ENCODE results near the gene BNC1. TPM values are rescaled to one million over a fixed set of nuclear protein-coding genes. Genes with fewer than 3 reads are reported as not detected.
A peak's percentile ranks its signal among the peaks of the same experiment; 100 is the strongest.
"Not testable (repeated sequence)": the region's sequence is repeated elsewhere in the genome, so short reads cannot be mapped to it uniquely, and the experiment has no call there.

The BNC1 gene
- total and polyA plus RNA-seq, 7 experiments from 2014 or later: not detected

GRCh38 chr15:83221781-83222180 lies 62.7 kb downstream of the BNC1 start:
- H3K36me3 ChIP-seq (ENCODE audit: control insufficient read depth in 2 of 3, insufficient read depth in 3 of 3, low read length in 3 of 3); H3K4me3 ChIP-seq (ENCODE audit: low read length); ATAC-seq; H3K27ac Mint-ChIP-seq; H3K9me3 Mint-ChIP-seq; H3K4me3 Mint-ChIP-seq; H3K9me3 ChIP-seq (ENCODE audit: control insufficient read depth in 2 of 3, low read length in 3 of 3); POLR2A ChIA-PET; H3K27ac ChIP-seq (ENCODE audit: low read depth, low read length); intact Hi-C loops (cut with micrococcal nuclease); H3K36me3 Mint-ChIP-seq; H3K4me1 ChIP-seq (ENCODE audit: control insufficient read depth in 2 of 2, insufficient read depth in 2 of 2, low read length in 2 of 2); DNase-seq; H3K27me3 ChIP-seq (ENCODE audit: control insufficient read depth in 2 of 2, insufficient read depth in 2 of 2, low read length in 2 of 2): not testable (repeated sequence)
- peaks cover 21 to 51% (median 32%) of the 10 kb centered on the region in 5 donors for H3K27me3 Mint-ChIP-seq
- H3K4me1 Mint-ChIP-seq: peaks cover 0 to 15% (median 0%) of the 10 kb centered on the region in 7 donors
- CTCF ChIA-PET: interaction anchor here (0.6 kb wide), 1 partner anchor 138 kb away, joined by 5 read pairs; no protein-coding TSS in a partner anchor

GRCh38 chr15:83219026-83219425 lies 65.4 kb downstream of the BNC1 start:
- Mint-ChIP-seq H3K27me3 (peaks cover 36 to 66% (median 38%) of the 10 kb centered on the region in 5 donors), H3K36me3 (peaks cover 0 to 5% (median 0%) of the 10 kb centered on the region in 5 donors), H3K9me3 (peaks cover 0 to 16% (median 5%) of the 10 kb centered on the region in 11 donors), H3K4me3 (no peak overlapping the region), H3K4me1 (peaks cover 0 to 9% (median 0%) of the 10 kb centered on the region in 7 donors), H3K27ac (no peak overlapping the region)
- intact Hi-C loops (cut with micrococcal nuclease): no loop called here
- no peaks in the 10 kb centered on the region for H3K9me3 ChIP-seq (ENCODE audit: control insufficient read depth in 2 of 3, low read length in 3 of 3)
- DNase-seq: no peak
- H3K27ac ChIP-seq (ENCODE audit: low read depth, low read length): no peak overlapping the region
- ATAC-seq: no peak
- ChIA-PET CTCF (no interaction called here), POLR2A (no interaction called here)
- H3K27me3 ChIP-seq (ENCODE audit: control insufficient read depth in 2 of 2, insufficient read depth in 2 of 2, low read length in 2 of 2): no peaks in the 10 kb centered on the region
- no peak overlapping the region for H3K4me3 ChIP-seq (ENCODE audit: low read length)
- H3K36me3 ChIP-seq (ENCODE audit: control insufficient read depth in 2 of 3, insufficient read depth in 3 of 3, low read length in 3 of 3): no peaks in the 10 kb centered on the region
- H3K4me1 ChIP-seq (ENCODE audit: control insufficient read depth in 2 of 2, insufficient read depth in 2 of 2, low read length in 2 of 2): no peaks in the 10 kb centered on the region

- CTCF ChIA-PET: no interaction called here
- Mint-ChIP-seq H3K27ac (no peak overlapping the region), H3K27me3 (peaks cover 32 to 50% (median 40%) of the 10 kb centered on the region in 5 donors), H3K9me3 (peaks cover 0 to 9% (median 5%) of the 10 kb centered on the region in 11 donors), H3K36me3 (peaks cover 0 to 5% (median 0%) of the 10 kb centered on the region in 5 donors), H3K4me1 (peaks cover 0 to 9% (median 0%) of the 10 kb centered on the region in 7 donors), H3K4me3 (no peak overlapping the region)
- Histone ChIP-seq H3K4me1 (ENCODE audit: control insufficient read depth in 2 of 2, insufficient read depth in 2 of 2, low read length in 2 of 2) (no peaks in the 10 kb centered on the region), H3K27ac (ENCODE audit: low read depth, low read length) (no peak overlapping the region), H3K9me3 (ENCODE audit: control insufficient read depth in 2 of 3, low read length in 3 of 3) (no peaks in the 10 kb centered on the region), H3K36me3 (ENCODE audit: control insufficient read depth in 2 of 3, insufficient read depth in 3 of 3, low read length in 3 of 3) (no peaks in the 10 kb centered on the region), H3K27me3 (ENCODE audit: control insufficient read depth in 2 of 2, insufficient read depth in 2 of 2, low read length in 2 of 2) (no peaks in the 10 kb centered on the region), H3K4me3 (ENCODE audit: low read length) (no peak overlapping the region)
- DNase-seq (no peak), ATAC-seq (no peak)
- POLR2A ChIA-PET: no interaction called here
- intact Hi-C loops (cut with micrococcal nuclease): no loop called here
Measured at GRCh38 chr15:83215306-83215705, 69.2 kb downstream of the BNC1 start.

GRCh38 chr15:83210619-83211018 lies 73.8 kb downstream of the BNC1 start:
- H3K27ac Mint-ChIP-seq: no peak overlapping the region
- ATAC-seq (no peak), DNase-seq (no peak)
- intact Hi-C loops (cut with micrococcal nuclease): no loop called here
- Histone ChIP-seq H3K4me3 (ENCODE audit: low read length) (no peak overlapping the region), H3K27ac (ENCODE audit: low read depth, low read length) (no peak overlapping the region), H3K27me3 (ENCODE audit: control insufficient read depth in 2 of 2, insufficient read depth in 2 of 2, low read length in 2 of 2) (peaks cover 3% of the 10 kb centered on the region in 2 donors), H3K4me1 (ENCODE audit: control insufficient read depth in 2 of 2, insufficient read depth in 2 of 2, low read length in 2 of 2) (peaks cover 0 to 3% of the 10 kb centered on the region in 2 donors), H3K9me3 (ENCODE audit: control insufficient read depth in 2 of 3, low read length in 3 of 3) (no peaks in the 10 kb centered on the region), H3K36me3 (ENCODE audit: control insufficient read depth in 2 of 3, insufficient read depth in 3 of 3, low read length in 3 of 3) (no peaks in the 10 kb centered on the region)
- ChIA-PET CTCF (no interaction called here), POLR2A (no interaction called here)
- H3K4me1 Mint-ChIP-seq: peaks cover 0 to 11% (median 6%) of the 10 kb centered on the region in 7 donors
- peaks cover 0 to 10% (median 6%) of the 10 kb centered on the region in 5 donors for H3K36me3 Mint-ChIP-seq
- H3K4me3 Mint-ChIP-seq: no peak overlapping the region
- peaks cover 12 to 35% (median 25%) of the 10 kb centered on the region in 5 donors for H3K27me3 Mint-ChIP-seq
- peaks cover 0 to 11% (median 3%) of the 10 kb centered on the region in 11 donors for H3K9me3 Mint-ChIP-seq

GRCh38 chr15:83209333-83209732 lies 75.1 kb downstream of the BNC1 start:
- intact Hi-C loops (cut with micrococcal nuclease): loop anchor here in 1 of 2 donors (5.0 to 10.0 kb wide), 2 partner anchors 142 to 665 kb away; partner anchors contain the start of genes BTBD1 and RPS17
- peaks cover 0 to 16% (median 6%) of the 10 kb centered on the region in 7 donors for H3K4me1 Mint-ChIP-seq
- Histone ChIP-seq H3K4me3 (ENCODE audit: low read length) (no peak overlapping the region), H3K36me3 (ENCODE audit: control insufficient read depth in 2 of 3, insufficient read depth in 3 of 3, low read length in 3 of 3) (no peaks in the 10 kb centered on the region), H3K27ac (ENCODE audit: low read depth, low read length) (no peak overlapping the region), H3K27me3 (ENCODE audit: control insufficient read depth in 2 of 2, insufficient read depth in 2 of 2, low read length in 2 of 2) (peaks cover 3% of the 10 kb centered on the region in 2 donors), H3K4me1 (ENCODE audit: control insufficient read depth in 2 of 2, insufficient read depth in 2 of 2, low read length in 2 of 2) (peaks cover 0 to 3% of the 10 kb centered on the region in 2 donors), H3K9me3 (ENCODE audit: control insufficient read depth in 2 of 3, low read length in 3 of 3) (no peaks in the 10 kb centered on the region)
- H3K36me3 Mint-ChIP-seq: peaks cover 0 to 9% (median 5%) of the 10 kb centered on the region in 5 donors
- H3K9me3 Mint-ChIP-seq: peaks cover 0 to 6% (median 0%) of the 10 kb centered on the region in 11 donors
- CTCF ChIA-PET: interaction anchor here (1.3 kb wide), 1 partner anchor 12 kb away, joined by 5 read pairs; no protein-coding TSS in a partner anchor
- no peak overlapping the region for H3K4me3 Mint-ChIP-seq
- H3K27me3 Mint-ChIP-seq: peaks cover 10 to 29% (median 27%) of the 10 kb centered on the region in 5 donors
- POLR2A ChIA-PET: no interaction called here
- DNase-seq: no peak
- no peak for ATAC-seq
- no peak overlapping the region for H3K27ac Mint-ChIP-seq

- intact Hi-C loops (cut with micrococcal nuclease): loop anchor here (1.0 to 10.0 kb wide), 3 partner anchors 100 to 664 kb away; partner anchors contain the start of genes BTBD1 (in 1 of the 2) and RPS17 (in 1 of the 2)
- Histone ChIP-seq H3K27ac (ENCODE audit: low read depth, low read length) (no peak overlapping the region), H3K9me3 (ENCODE audit: control insufficient read depth in 2 of 3, low read length in 3 of 3) (no peaks in the 10 kb centered on the region), H3K4me3 (ENCODE audit: low read length) (no peak overlapping the region), H3K36me3 (ENCODE audit: control insufficient read depth in 2 of 3, insufficient read depth in 3 of 3, low read length in 3 of 3) (no peaks in the 10 kb centered on the region), H3K27me3 (ENCODE audit: control insufficient read depth in 2 of 2, insufficient read depth in 2 of 2, low read length in 2 of 2) (peaks cover 3% of the 10 kb centered on the region in 2 donors), H3K4me1 (ENCODE audit: control insufficient read depth in 2 of 2, insufficient read depth in 2 of 2, low read length in 2 of 2) (peaks cover 0 to 3% of the 10 kb centered on the region in 2 donors)
- ChIA-PET POLR2A (no interaction called here), CTCF (interaction anchor here (0.8 kb wide), 1 partner anchor 45 kb away, joined by 7 read pairs; no protein-coding TSS in a partner anchor)
- Mint-ChIP-seq H3K4me1 (peaks cover 0 to 16% (median 7%) of the 10 kb centered on the region in 7 donors), H3K27me3 (peaks cover 14 to 34% (median 19%) of the 10 kb centered on the region in 5 donors), H3K27ac (peak overlapping the region in 1 of 9 donors; percentile 77), H3K9me3 (peaks cover 0 to 6% (median 0%) of the 10 kb centered on the region in 11 donors), H3K36me3 (peaks cover 0 to 9% (median 5%) of the 10 kb centered on the region in 5 donors), H3K4me3 (no peak overlapping the region)
- ATAC-seq (no peak), DNase-seq (no peak)
Measured at GRCh38 chr15:83208367-83208661, 76.2 kb downstream of the BNC1 start.
